ENCODE results near the gene ADGRV1.

Gene ADGRV1

DNA sequence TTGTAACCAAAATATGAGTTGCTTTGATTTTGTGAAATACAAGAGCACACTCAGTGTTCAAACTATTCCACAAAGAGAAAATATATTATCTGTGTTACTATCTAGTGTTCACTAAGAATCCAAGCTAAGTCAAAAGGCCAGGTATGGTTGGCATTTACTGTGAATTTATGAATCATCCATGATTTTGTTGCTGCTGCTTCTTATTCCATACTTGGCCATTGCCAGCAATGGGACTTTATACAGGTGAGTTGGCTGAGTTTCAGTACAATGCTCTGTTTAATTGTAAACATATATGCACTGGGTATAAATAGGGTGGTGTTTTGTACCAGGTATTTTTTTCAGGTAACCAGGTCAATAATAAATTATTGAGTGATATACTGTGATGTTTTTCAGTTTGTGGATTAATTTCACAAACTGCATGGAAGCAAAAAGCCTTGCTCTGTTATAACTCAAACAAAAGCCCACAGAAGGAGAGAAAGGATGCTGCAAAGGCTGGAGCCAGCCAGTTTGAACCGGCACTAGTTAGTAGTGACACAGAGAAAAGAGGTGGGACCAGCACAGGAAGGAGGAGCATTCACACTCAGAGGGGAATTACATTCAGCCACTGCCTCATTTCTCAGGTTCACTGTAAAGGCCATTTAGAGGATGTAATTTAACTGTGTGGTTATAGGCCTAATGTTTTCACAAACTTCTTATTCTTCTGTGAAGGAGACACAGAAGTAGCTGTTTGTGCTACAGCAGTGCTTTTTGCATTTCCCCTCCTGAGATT lies 381.8 kb downstream of the ADGRV1 start:
- no peaks in the 10 kb centered on the region for H3K36me3 ChIP-seq (ENCODE audit: control insufficient read depth, insufficient read depth, low read length)
- H3K27me3 ChIP-seq (replicated peaks; ENCODE audit: control insufficient read depth, insufficient read depth, low read length), result no peaks in the 10 kb centered on the region
- no peak overlapping the region for H3K4me3 ChIP-seq (replicated peaks; ENCODE audit: low read depth, low read length)
- TF ChIP-seq, protein P1, sequence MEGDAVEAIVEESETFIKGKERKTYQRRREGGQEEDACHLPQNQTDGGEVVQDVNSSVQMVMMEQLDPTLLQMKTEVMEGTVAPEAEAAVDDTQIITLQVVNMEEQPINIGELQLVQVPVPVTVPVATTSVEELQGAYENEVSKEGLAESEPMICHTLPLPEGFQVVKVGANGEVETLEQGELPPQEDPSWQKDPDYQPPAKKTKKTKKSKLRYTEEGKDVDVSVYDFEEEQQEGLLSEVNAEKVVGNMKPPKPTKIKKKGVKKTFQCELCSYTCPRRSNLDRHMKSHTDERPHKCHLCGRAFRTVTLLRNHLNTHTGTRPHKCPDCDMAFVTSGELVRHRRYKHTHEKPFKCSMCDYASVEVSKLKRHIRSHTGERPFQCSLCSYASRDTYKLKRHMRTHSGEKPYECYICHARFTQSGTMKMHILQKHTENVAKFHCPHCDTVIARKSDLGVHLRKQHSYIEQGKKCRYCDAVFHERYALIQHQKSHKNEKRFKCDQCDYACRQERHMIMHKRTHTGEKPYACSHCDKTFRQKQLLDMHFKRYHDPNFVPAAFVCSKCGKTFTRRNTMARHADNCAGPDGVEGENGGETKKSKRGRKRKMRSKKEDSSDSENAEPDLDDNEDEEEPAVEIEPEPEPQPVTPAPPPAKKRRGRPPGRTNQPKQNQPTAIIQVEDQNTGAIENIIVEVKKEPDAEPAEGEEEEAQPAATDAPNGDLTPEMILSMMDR (IDR thresholded peaks at IDR 0.05; ENCODE audit: insufficient read depth, low read length, poor library complexity, severe bottlenecking), result no peak
- peak; percentile 38 for DNase-seq (ENCODE audit: extremely low read depth, insufficient read length)

DNA sequence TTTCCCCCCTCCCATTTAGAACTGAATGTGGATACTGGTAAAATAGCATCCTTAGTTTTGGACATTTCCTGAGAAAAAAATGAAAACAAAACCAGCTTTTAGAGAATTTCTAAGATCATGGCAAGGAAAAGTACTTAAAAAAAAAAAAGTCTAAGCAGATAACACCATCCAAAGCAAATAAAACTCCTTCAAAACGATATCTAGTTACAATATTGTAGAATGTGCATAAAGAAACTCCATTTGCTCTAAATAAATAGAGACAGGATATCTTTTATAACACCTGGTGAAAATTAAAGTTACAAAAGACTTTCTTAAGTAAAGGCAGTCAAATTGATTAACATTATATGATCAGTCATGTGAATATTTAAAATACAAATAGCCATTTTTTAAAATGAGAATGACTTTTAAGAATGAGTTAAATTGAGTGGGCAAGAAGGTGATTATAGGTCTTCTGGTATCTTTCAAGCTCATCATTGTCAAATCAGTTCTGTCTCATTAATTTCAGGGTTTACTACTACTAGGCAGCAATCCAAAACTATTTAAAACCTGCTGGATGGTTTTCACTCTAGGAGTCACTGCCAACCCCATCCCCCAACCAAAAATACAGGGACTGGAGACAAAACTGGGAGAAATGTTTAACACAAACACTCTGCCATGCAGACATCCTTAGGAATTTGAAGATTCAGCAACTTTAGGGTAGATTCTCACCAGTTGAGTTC lies 382.6 kb downstream of the ADGRV1 start:
- Histone ChIP-seq H3K36me3 (ENCODE audit: control insufficient read depth, insufficient read depth, low read length) (no peaks in the 10 kb centered on the region), H3K4me3 (replicated peaks; ENCODE audit: low read depth, low read length) (no peak overlapping the region), H3K27me3 (replicated peaks; ENCODE audit: control insufficient read depth, insufficient read depth, low read length) (no peaks in the 10 kb centered on the region)
- no peak for DNase-seq (ENCODE audit: extremely low read depth, insufficient read length)
- TF ChIP-seq, protein P1 (IDR thresholded peaks at IDR 0.05; ENCODE audit: insufficient read depth, low read length, poor library complexity, severe bottlenecking), result no peak

DNA sequence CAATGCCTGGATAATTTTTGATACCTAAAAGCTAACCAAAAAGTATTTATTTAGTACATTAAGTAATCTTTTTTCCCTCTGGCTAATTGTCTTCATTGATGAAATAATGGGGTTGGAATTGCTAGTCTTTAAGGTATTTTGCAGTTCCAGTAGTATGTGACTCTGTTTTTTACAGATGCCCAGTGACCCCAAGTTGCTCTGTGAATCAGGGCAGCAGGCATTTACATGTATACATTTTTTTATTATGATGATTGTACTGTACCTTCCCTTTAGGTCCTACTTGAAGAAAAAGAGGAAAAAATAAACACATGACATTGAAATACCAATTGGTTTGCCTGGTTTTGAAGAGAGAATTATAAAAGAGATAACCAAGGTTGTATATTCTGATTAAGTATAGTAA lies 385.5 kb downstream of the ADGRV1 start:
- DNase-seq (ENCODE audit: extremely low read depth, insufficient read length), result no peak
- TF ChIP-seq, protein P1 (IDR thresholded peaks at IDR 0.05; ENCODE audit: insufficient read depth, low read length, poor library complexity, severe bottlenecking), result no peak
- no peak overlapping the region for H3K4me3 ChIP-seq (replicated peaks; ENCODE audit: low read depth, low read length)
- no peaks in the 10 kb centered on the region for H3K36me3 ChIP-seq (ENCODE audit: control insufficient read depth, insufficient read depth, low read length)
- no peaks in the 10 kb centered on the region for H3K27me3 ChIP-seq (replicated peaks; ENCODE audit: control insufficient read depth, insufficient read depth, low read length)

DNA sequence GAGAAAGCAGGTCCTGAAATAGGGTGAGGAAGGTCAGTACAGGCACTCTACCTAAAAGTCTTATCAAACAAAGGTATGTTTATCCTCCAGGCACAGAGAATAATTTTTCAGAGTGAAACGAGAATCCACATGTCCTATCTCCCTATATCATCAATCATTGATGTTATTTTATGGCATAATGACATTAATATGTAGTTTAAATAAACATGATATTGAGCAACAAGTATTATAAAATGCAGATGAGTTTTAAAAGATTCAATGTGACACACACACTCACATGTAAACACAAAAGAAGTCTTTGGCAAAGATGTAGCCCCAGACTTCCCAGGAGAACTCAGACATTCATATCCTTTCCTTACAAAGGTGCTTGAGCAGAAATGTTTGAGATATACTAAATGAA lies 389.1 kb downstream of the ADGRV1 start:
- TF ChIP-seq, protein P1 (IDR thresholded peaks at IDR 0.05; ENCODE audit: insufficient read depth, low read length, poor library complexity, severe bottlenecking), result no peak
- H3K27me3 ChIP-seq (replicated peaks; ENCODE audit: control insufficient read depth, insufficient read depth, low read length), result no peaks in the 10 kb centered on the region
- no peaks in the 10 kb centered on the region for H3K36me3 ChIP-seq (ENCODE audit: control insufficient read depth, insufficient read depth, low read length)
- H3K4me3 ChIP-seq (replicated peaks; ENCODE audit: low read depth, low read length), result no peak overlapping the region
- no peak for DNase-seq (ENCODE audit: extremely low read depth, insufficient read length)

DNA sequence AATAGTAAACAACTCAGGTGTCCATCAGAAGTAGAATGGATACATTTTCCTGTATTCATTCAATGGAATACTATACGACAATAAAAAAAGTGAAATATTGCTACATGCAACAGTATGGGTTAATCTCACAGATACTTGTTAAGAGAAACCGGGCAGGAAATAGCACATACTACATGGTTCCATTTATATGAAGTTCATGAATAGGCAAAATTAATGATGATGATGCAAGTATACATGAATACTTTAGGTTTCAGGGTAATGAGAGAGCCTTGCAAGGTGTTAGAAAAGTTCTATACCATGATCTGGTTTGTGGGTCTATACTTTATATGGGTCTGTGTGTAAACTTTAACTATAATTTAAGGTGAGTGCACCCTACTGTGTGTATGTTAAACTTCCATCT lies 390.4 kb downstream of the ADGRV1 start:
- Histone ChIP-seq H3K4me3 (replicated peaks; ENCODE audit: low read depth, low read length) (no peak overlapping the region), H3K27me3 (replicated peaks; ENCODE audit: control insufficient read depth, insufficient read depth, low read length) (no peaks in the 10 kb centered on the region), H3K36me3 (ENCODE audit: control insufficient read depth, insufficient read depth, low read length) (no peaks in the 10 kb centered on the region)
- no peak for DNase-seq (ENCODE audit: extremely low read depth, insufficient read length)
- TF ChIP-seq, protein P1 (IDR thresholded peaks at IDR 0.05; ENCODE audit: insufficient read depth, low read length, poor library complexity, severe bottlenecking), result no peak

Measured in GM06990 (cell line).